Measurements from ENCODE around the gene COX6A2. TPM values are rescaled to one million over a fixed set of nuclear protein-coding genes. Genes with fewer than 3 reads are reported as not detected.

COX6A2 gene
- total RNA-seq, 1 donor from 2014 or later = not detected

- Mint-ChIP-seq H3K9me3 (no peaks in the 10 kb centered on the region), H3K4me1 (no peaks in the 10 kb centered on the region), H3K36me3 (no peaks in the 10 kb centered on the region), H3K27me3 (ENCODE audit: low read depth) (no peaks in the 10 kb centered on the region), H3K4me3 (no peak overlapping the region), H3K27ac (no peak overlapping the region)
- no peak for TF ChIP-seq CTCF (IDR thresholded peaks at IDR 0.05; ENCODE audit: unreplicated experiment)
- no peak for DNase-seq (ENCODE audit: low spot score in 2 of 2, unreplicated experiment in 2 of 2)
These were observed 8.3 kb upstream of the COX6A2 start for GRCh38 chr16:31436221-31437045.

GRCh38 chr16:31435341-31436220 lies 7.4 kb upstream of the COX6A2 start:
- no peak for TF ChIP-seq CTCF (IDR thresholded peaks at IDR 0.05; ENCODE audit: unreplicated experiment)
- Mint-ChIP-seq H3K27ac (no peak overlapping the region), H3K4me3 (no peak overlapping the region), H3K27me3 (ENCODE audit: low read depth) (peaks cover 4% of the 10 kb centered on the region), H3K9me3 (no peaks in the 10 kb centered on the region), H3K4me1 (no peaks in the 10 kb centered on the region), H3K36me3 (no peaks in the 10 kb centered on the region)
- DNase-seq (ENCODE audit: low spot score in 2 of 2, unreplicated experiment in 2 of 2) = no peak

- no peaks in the 10 kb centered on the region for H3K36me3 Mint-ChIP-seq
- no peak for TF ChIP-seq CTCF (IDR thresholded peaks at IDR 0.05; ENCODE audit: unreplicated experiment)
- no peak overlapping the region for H3K27ac Mint-ChIP-seq
- H3K27me3 Mint-ChIP-seq (ENCODE audit: low read depth) = peaks cover 17% of the 10 kb centered on the region
- no peak overlapping the region for H3K4me3 Mint-ChIP-seq
- DNase-seq (ENCODE audit: low spot score in 2 of 2, unreplicated experiment in 2 of 2) = no peak
- H3K4me1 Mint-ChIP-seq = no peaks in the 10 kb centered on the region
- H3K9me3 Mint-ChIP-seq = no peaks in the 10 kb centered on the region
These were observed 2.4 kb upstream of the COX6A2 start for GRCh38 chr16:31430380-31431052.

GRCh38 chr16:31429796-31430195 lies 1.6 kb upstream of the COX6A2 start:
- DNase-seq (ENCODE audit: low spot score in 2 of 2, unreplicated experiment in 2 of 2) = no peak
- Mint-ChIP-seq H3K27me3 (ENCODE audit: low read depth) (peaks cover 24% of the 10 kb centered on the region), H3K9me3 (no peaks in the 10 kb centered on the region), H3K4me3 (no peak overlapping the region), H3K4me1 (no peaks in the 10 kb centered on the region), H3K27ac (no peak overlapping the region), H3K36me3 (no peaks in the 10 kb centered on the region)
- no peak for TF ChIP-seq CTCF (IDR thresholded peaks at IDR 0.05; ENCODE audit: unreplicated experiment)

GRCh38 chr16:31429314-31429713 lies 1.2 kb upstream of the COX6A2 start:
- H3K4me1 Mint-ChIP-seq = no peaks in the 10 kb centered on the region

More at GRCh38 chr16:31429314-31429713, 1.2 kb upstream of the COX6A2 start:
- no peak overlapping the region for H3K4me3 Mint-ChIP-seq
- H3K36me3 Mint-ChIP-seq = no peaks in the 10 kb centered on the region
- peaks cover 27% of the 10 kb centered on the region for H3K27me3 Mint-ChIP-seq (ENCODE audit: low read depth)
- no peak overlapping the region for H3K27ac Mint-ChIP-seq
- no peak for DNase-seq (ENCODE audit: low spot score in 2 of 2, unreplicated experiment in 2 of 2)
- no peaks in the 10 kb centered on the region for H3K9me3 Mint-ChIP-seq
- TF ChIP-seq CTCF (IDR thresholded peaks at IDR 0.05; ENCODE audit: unreplicated experiment) = no peak
